ENCODE results near the gene SHLD2. TPM values are rescaled to one million over a fixed set of nuclear protein-coding genes. Genes with fewer than 3 reads are reported as not detected.

The SHLD2 gene
- total RNA-seq, 1 experiment from 2014 or later: 45.2 TPM

GRCh38 chr10:87045434-87045938 is 49.5 kb upstream of the SHLD2 start:
- intact Hi-C loops (cut with micrococcal nuclease; ENCODE audit: unreplicated experiment): no loop called here
- Histone ChIP-seq H3K27me3 (ENCODE audit: control insufficient read depth, insufficient read depth, low read length) (no peaks in the 10 kb centered on the region), H3K4me3 (ENCODE audit: low read depth in 2 of 2, low read length in 2 of 2) (no peak overlapping the region), H3K27ac (ENCODE audit: low read length) (no peak overlapping the region), H3K9me3 (ENCODE audit: control insufficient read depth, insufficient read depth, low read depth, low read length) (no peaks in the 10 kb centered on the region), H3K4me1 (ENCODE audit: control insufficient read depth, insufficient read depth, low read length) (no peaks in the 10 kb centered on the region), H3K36me3 (ENCODE audit: control insufficient read depth, insufficient read depth, low read length) (no peaks in the 10 kb centered on the region)
- DNase-seq (ENCODE audit: low read depth, low spot score) (no peak), ATAC-seq (no peak)
- CTCF ChIA-PET: no interaction called here
- in situ Hi-C loops (cut with HindIII; ENCODE audit: low pct_unique_long_range_greater_than_20kb, low sequenced_read_pairs): no loop called here
- no TSS peak for BruUV-seq (replicated peaks)
- POLR2A ChIA-PET: interaction anchor here (0.7 kb wide), 1 partner anchor 630 kb away, joined by 3 read pairs; no protein-coding TSS in a partner anchor
- no peak for TF ChIP-seq SIN3A (IDR thresholded peaks at IDR 0.05; ENCODE audit: borderline replicate concordance, insufficient read depth, low read depth, low read length)
- TF ChIP-seq CTCF (IDR thresholded peaks at IDR 0.05): no peak
- no peak for TF ChIP-seq POLR2AphosphoS5 (IDR thresholded peaks at IDR 0.05; ENCODE audit: low read depth, low read length)
- TF ChIP-seq TCF7L2 (IDR thresholded peaks at IDR 0.05; ENCODE audit: low read depth, low read length): no peak
- TF ChIP-seq REST (IDR thresholded peaks at IDR 0.05; ENCODE audit: insufficient read depth in 1 of 2, low read depth in 2 of 2, low read length in 1 of 2): no peak

- intact Hi-C loops (cut with micrococcal nuclease; ENCODE audit: unreplicated experiment): no loop called here
- ChIA-PET POLR2A (no interaction called here), CTCF (interaction anchor here (0.5 kb wide), 1 partner anchor 21 kb away, joined by 4 read pairs; no protein-coding TSS in a partner anchor)
- H3K36me3 ChIP-seq (ENCODE audit: control insufficient read depth, insufficient read depth, low read length): peaks cover 16% of the 10 kb centered on the region
- DNase-seq (ENCODE audit: low read depth, low spot score) (no peak), ATAC-seq (no peak)
- no peaks in the 10 kb centered on the region for H3K27me3 ChIP-seq (ENCODE audit: control insufficient read depth, insufficient read depth, low read length)
- no TSS peak for BruUV-seq (replicated peaks)
- TF ChIP-seq SIN3A (IDR thresholded peaks at IDR 0.05; ENCODE audit: borderline replicate concordance, insufficient read depth, low read depth, low read length): no peak
- no peak for TF ChIP-seq CTCF (IDR thresholded peaks at IDR 0.05)
- TF ChIP-seq TCF7L2 (IDR thresholded peaks at IDR 0.05; ENCODE audit: low read depth, low read length): no peak
- TF ChIP-seq POLR2AphosphoS5 (IDR thresholded peaks at IDR 0.05; ENCODE audit: low read depth, low read length): no peak
- no peak for TF ChIP-seq REST (IDR thresholded peaks at IDR 0.05; ENCODE audit: insufficient read depth in 1 of 2, low read depth in 2 of 2, low read length in 1 of 2)
- no peaks in the 10 kb centered on the region for H3K4me1 ChIP-seq (ENCODE audit: control insufficient read depth, insufficient read depth, low read length)
- no peaks in the 10 kb centered on the region for H3K9me3 ChIP-seq (ENCODE audit: control insufficient read depth, insufficient read depth, low read depth, low read length)
- in situ Hi-C loops (cut with HindIII; ENCODE audit: low pct_unique_long_range_greater_than_20kb, low sequenced_read_pairs): no loop called here
- no peak overlapping the region for H3K4me3 ChIP-seq (ENCODE audit: low read depth in 2 of 2, low read length in 2 of 2)
- H3K27ac ChIP-seq (ENCODE audit: low read length): no peak overlapping the region
Observed at GRCh38 chr10:87053111-87053510, 41.9 kb upstream of the SHLD2 start.
